A673 (cell line): ENCODE data around the gene ALPP.

Source experiments
- EZH2 ChIP-seq: fragments of 200-600 bp; sonication (generic); IDR thresholded peaks from 2 replicates; pipeline ENCODE4 v1.6.1; 2017; ENCODE audit warnings: borderline replicate concordance, low read depth, mild to moderate bottlenecking, mixed read lengths, antibody characterized with exemption, low read length; ENCODE audit not compliant: poor library complexity, severe bottlenecking
- TF ChIP-seq, protein P1 (sequence below): fragments of 300-800, 200-600 bp; sonication (generic); conservative IDR thresholded peaks from 2 replicates; pipeline ENCODE4 v1.5.1; 2017; ENCODE audit warnings: low read depth, mild to moderate bottlenecking, antibody characterized with exemption, low read length, moderate library complexity, mixed read lengths

DNA sequence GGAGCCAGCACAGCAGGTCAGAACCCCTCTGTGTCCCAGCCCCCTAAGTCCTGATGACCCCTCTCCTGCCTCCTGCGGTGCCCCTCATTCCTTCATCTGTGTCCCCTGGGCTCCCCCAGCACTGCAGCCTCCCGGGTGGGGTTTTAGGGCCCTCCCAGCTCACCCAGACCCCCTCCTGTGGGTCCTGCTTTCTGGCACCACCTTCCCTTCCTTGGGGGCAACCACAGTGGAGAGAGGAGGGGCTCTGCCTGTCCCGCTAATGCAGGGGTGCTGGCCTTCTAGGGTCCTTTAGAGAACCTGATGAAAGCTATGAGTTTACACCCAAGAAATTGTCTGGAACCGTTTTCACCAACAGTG, 42.7 kb upstream of the ALPP start:
- TF ChIP-seq, protein P1, sequence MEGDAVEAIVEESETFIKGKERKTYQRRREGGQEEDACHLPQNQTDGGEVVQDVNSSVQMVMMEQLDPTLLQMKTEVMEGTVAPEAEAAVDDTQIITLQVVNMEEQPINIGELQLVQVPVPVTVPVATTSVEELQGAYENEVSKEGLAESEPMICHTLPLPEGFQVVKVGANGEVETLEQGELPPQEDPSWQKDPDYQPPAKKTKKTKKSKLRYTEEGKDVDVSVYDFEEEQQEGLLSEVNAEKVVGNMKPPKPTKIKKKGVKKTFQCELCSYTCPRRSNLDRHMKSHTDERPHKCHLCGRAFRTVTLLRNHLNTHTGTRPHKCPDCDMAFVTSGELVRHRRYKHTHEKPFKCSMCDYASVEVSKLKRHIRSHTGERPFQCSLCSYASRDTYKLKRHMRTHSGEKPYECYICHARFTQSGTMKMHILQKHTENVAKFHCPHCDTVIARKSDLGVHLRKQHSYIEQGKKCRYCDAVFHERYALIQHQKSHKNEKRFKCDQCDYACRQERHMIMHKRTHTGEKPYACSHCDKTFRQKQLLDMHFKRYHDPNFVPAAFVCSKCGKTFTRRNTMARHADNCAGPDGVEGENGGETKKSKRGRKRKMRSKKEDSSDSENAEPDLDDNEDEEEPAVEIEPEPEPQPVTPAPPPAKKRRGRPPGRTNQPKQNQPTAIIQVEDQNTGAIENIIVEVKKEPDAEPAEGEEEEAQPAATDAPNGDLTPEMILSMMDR, result no peak
- TF ChIP-seq EZH2, result no peak
